Measurements from ENCODE around the gene KIF13A.
"Not testable (repeated sequence)": the region's sequence is repeated elsewhere in the genome, so short reads cannot be mapped to it uniquely, and the experiment has no call there.

The KIF13A gene

GRCh38 chr6:17735311-17735710 is 252.1 kb downstream of the KIF13A start:
- in situ Hi-C loops (cut with HindIII; ENCODE audit: low pct_ligation_motif_present, low pct_unique_long_range_greater_than_20kb, low sequenced_read_pairs); DNase-seq: not testable (repeated sequence)

- no peak for DNase-seq
- in situ Hi-C loops (cut with HindIII; ENCODE audit: low pct_ligation_motif_present, low pct_unique_long_range_greater_than_20kb, low sequenced_read_pairs) = no loop called here
Observed at GRCh38 chr6:17730078-17730704, 257.2 kb downstream of the KIF13A start.

- in situ Hi-C loops (cut with HindIII; ENCODE audit: low pct_ligation_motif_present, low pct_unique_long_range_greater_than_20kb, low sequenced_read_pairs) = no loop called here
- no peak for DNase-seq
Observed at GRCh38 chr6:17729223-17730077, 258.0 kb downstream of the KIF13A start.

- in situ Hi-C loops (cut with HindIII; ENCODE audit: low pct_ligation_motif_present, low pct_unique_long_range_greater_than_20kb, low sequenced_read_pairs) = no loop called here
- DNase-seq = no peak
Observed at GRCh38 chr6:17728551-17729222, 258.7 kb downstream of the KIF13A start.

GRCh38 chr6:17725083-17725482 is 262.4 kb downstream of the KIF13A start:
- in situ Hi-C loops (cut with HindIII; ENCODE audit: low pct_ligation_motif_present, low pct_unique_long_range_greater_than_20kb, low sequenced_read_pairs) = no loop called here
- no peak for DNase-seq

GRCh38 chr6:17724341-17724740 is 263.1 kb downstream of the KIF13A start:
- in situ Hi-C loops (cut with HindIII; ENCODE audit: low pct_ligation_motif_present, low pct_unique_long_range_greater_than_20kb, low sequenced_read_pairs) = no loop called here
- DNase-seq = no peak

GRCh38 chr6:17721671-17722070 is 265.8 kb downstream of the KIF13A start:
- DNase-seq = no peak
- in situ Hi-C loops (cut with HindIII; ENCODE audit: low pct_ligation_motif_present, low pct_unique_long_range_greater_than_20kb, low sequenced_read_pairs) = no loop called here

GRCh38 chr6:17719323-17720041 is 268.0 kb downstream of the KIF13A start:
- in situ Hi-C loops (cut with HindIII; ENCODE audit: low pct_ligation_motif_present, low pct_unique_long_range_greater_than_20kb, low sequenced_read_pairs) = no loop called here
- no peak for DNase-seq

- DNase-seq = no peak
- in situ Hi-C loops (cut with HindIII; ENCODE audit: low pct_ligation_motif_present, low pct_unique_long_range_greater_than_20kb, low sequenced_read_pairs) = no loop called here
Observed at GRCh38 chr6:17716221-17716620, 271.2 kb downstream of the KIF13A start.

- in situ Hi-C loops (cut with HindIII; ENCODE audit: low pct_ligation_motif_present, low pct_unique_long_range_greater_than_20kb, low sequenced_read_pairs) = no loop called here
Observed at GRCh38 chr6:17714879-17715851, 272.3 kb downstream of the KIF13A start.

GRCh38 chr6:17714177-17714576 is 273.3 kb downstream of the KIF13A start:
- in situ Hi-C loops (cut with HindIII; ENCODE audit: low pct_ligation_motif_present, low pct_unique_long_range_greater_than_20kb, low sequenced_read_pairs) = no loop called here
- no peak for DNase-seq

More at GRCh38 chr6:17714879-17715851, 272.3 kb downstream of the KIF13A start:
- peak; percentile 84 for DNase-seq

GRCh38 chr6:17712576-17712975 is 274.9 kb downstream of the KIF13A start:
- in situ Hi-C loops (cut with HindIII; ENCODE audit: low pct_ligation_motif_present, low pct_unique_long_range_greater_than_20kb, low sequenced_read_pairs) = no loop called here
- no peak for DNase-seq

- in situ Hi-C loops (cut with HindIII; ENCODE audit: low pct_ligation_motif_present, low pct_unique_long_range_greater_than_20kb, low sequenced_read_pairs) = no loop called here
- DNase-seq = no peak
Observed at GRCh38 chr6:17710331-17710730, 277.1 kb downstream of the KIF13A start.

GRCh38 chr6:17709476-17709875 is 278.0 kb downstream of the KIF13A start:
- in situ Hi-C loops (cut with HindIII; ENCODE audit: low pct_ligation_motif_present, low pct_unique_long_range_greater_than_20kb, low sequenced_read_pairs) = no loop called here
- DNase-seq = no peak

Data from ACHN (cell line).